ENCODE results near the gene JAGN1. TPM values are rescaled to one million over a fixed set of nuclear protein-coding genes. Genes with fewer than 3 reads are reported as not detected.

Gene JAGN1
- total RNA-seq, 2 experiments from 2014 or later = 14.4 to 15.1 TPM

- no peak overlapping the region for H3K27ac ChIP-seq (ENCODE audit: low read depth in 1 of 2, low read length in 2 of 2)
- Mint-ChIP-seq H3K27ac (no peak overlapping the region), H3K4me1 (ENCODE audit: low read depth) (peaks cover 22% of the 10 kb centered on the region), H3K9me3 (no peaks in the 10 kb centered on the region), H3K27me3 (no peaks in the 10 kb centered on the region), H3K36me3 (ENCODE audit: low read depth) (no peaks in the 10 kb centered on the region), H3K4me3 (no peak overlapping the region)
- no peak for DNase-seq
- no peaks in the 10 kb centered on the region for H3K27me3 ChIP-seq (ENCODE audit: control insufficient read depth in 1 of 2, insufficient read depth in 2 of 2, low read length in 2 of 2)
- H3K4me1 ChIP-seq (ENCODE audit: insufficient read depth, low read length) = peaks cover 25% of the 10 kb centered on the region
- CTCF ChIA-PET = interaction anchor here (1.3 kb wide), 1 partner anchor 11 kb away, joined by 3 read pairs; no protein-coding TSS in a partner anchor
- TF ChIP-seq CTCF (IDR thresholded peaks at IDR 0.05) = no peak
- no peaks in the 10 kb centered on the region for H3K9me3 ChIP-seq (ENCODE audit: control insufficient read depth in 1 of 2, insufficient read depth in 1 of 2, low read length in 2 of 2)
- no peak overlapping the region for H3K4me3 ChIP-seq (ENCODE audit: low read length)
- ATAC-seq (ENCODE audit: poor library complexity) = no peak
- intact Hi-C loops (cut with DNase I, micrococcal nuclease) = no loop called here
- H3K36me3 ChIP-seq (ENCODE audit: insufficient read depth, low read length) = no peaks in the 10 kb centered on the region
- POLR2A ChIA-PET = no interaction called here
Measured at GRCh38 chr3:9903904-9904303, 13.5 kb downstream of the JAGN1 start.

GRCh38 chr3:9906480-9906879 lies 16.1 kb downstream of the JAGN1 start:
- H3K27me3 ChIP-seq (ENCODE audit: control insufficient read depth in 1 of 2, insufficient read depth in 2 of 2, low read length in 2 of 2) = no peaks in the 10 kb centered on the region
- no peak for ATAC-seq (ENCODE audit: poor library complexity)
- no peak overlapping the region for H3K27ac Mint-ChIP-seq

GRCh38 chr3:9908286-9908685 lies 17.9 kb downstream of the JAGN1 start:
- Mint-ChIP-seq H3K27ac (no peak overlapping the region), H3K27me3 (no peaks in the 10 kb centered on the region), H3K9me3 (no peaks in the 10 kb centered on the region), H3K4me3 (no peak overlapping the region), H3K36me3 (ENCODE audit: low read depth) (no peaks in the 10 kb centered on the region), H3K4me1 (ENCODE audit: low read depth) (peaks cover 14% of the 10 kb centered on the region)
- Histone ChIP-seq H3K9me3 (ENCODE audit: control insufficient read depth in 1 of 2, insufficient read depth in 1 of 2, low read length in 2 of 2) (no peaks in the 10 kb centered on the region), H3K27ac (ENCODE audit: low read depth in 1 of 2, low read length in 2 of 2) (no peak overlapping the region), H3K27me3 (ENCODE audit: control insufficient read depth in 1 of 2, insufficient read depth in 2 of 2, low read length in 2 of 2) (no peaks in the 10 kb centered on the region), H3K36me3 (ENCODE audit: insufficient read depth, low read length) (no peaks in the 10 kb centered on the region), H3K4me1 (ENCODE audit: insufficient read depth, low read length) (peaks cover 20% of the 10 kb centered on the region), H3K4me3 (ENCODE audit: low read length) (no peak overlapping the region)
- ChIA-PET CTCF (no interaction called here), POLR2A (interaction anchor here (1.9 kb wide), 1 partner anchor 17 kb away, joined by 6 read pairs; no protein-coding TSS in a partner anchor)
- intact Hi-C loops (cut with DNase I, micrococcal nuclease) = no loop called here
- ATAC-seq (ENCODE audit: poor library complexity) = no peak
- TF ChIP-seq CTCF (IDR thresholded peaks at IDR 0.05) = no peak
- no peak for DNase-seq

More at GRCh38 chr3:9906480-9906879, 16.1 kb downstream of the JAGN1 start:
- no peaks in the 10 kb centered on the region for H3K36me3 ChIP-seq (ENCODE audit: insufficient read depth, low read length)
- peaks cover 22% of the 10 kb centered on the region for H3K4me1 Mint-ChIP-seq (ENCODE audit: low read depth)
- POLR2A ChIA-PET = interaction anchor here (1.9 kb wide), 1 partner anchor 15 kb away, joined by 6 read pairs; no protein-coding TSS in a partner anchor
- peaks cover 27% of the 10 kb centered on the region for H3K4me1 ChIP-seq (ENCODE audit: insufficient read depth, low read length)
- no peak for TF ChIP-seq CTCF (IDR thresholded peaks at IDR 0.05)
- no peak overlapping the region for H3K4me3 ChIP-seq (ENCODE audit: low read length)
- no peaks in the 10 kb centered on the region for H3K9me3 ChIP-seq (ENCODE audit: control insufficient read depth in 1 of 2, insufficient read depth in 1 of 2, low read length in 2 of 2)
- CTCF ChIA-PET = no interaction called here
- H3K27ac ChIP-seq (ENCODE audit: low read depth in 1 of 2, low read length in 2 of 2) = no peak overlapping the region
- H3K9me3 Mint-ChIP-seq = no peaks in the 10 kb centered on the region
- no peak overlapping the region for H3K4me3 Mint-ChIP-seq
- H3K36me3 Mint-ChIP-seq (ENCODE audit: low read depth) = no peaks in the 10 kb centered on the region
- intact Hi-C loops (cut with DNase I, micrococcal nuclease) = no loop called here
- no peak for DNase-seq
- H3K27me3 Mint-ChIP-seq = no peaks in the 10 kb centered on the region

Data from CD4-positive, alpha-beta T cell (primary cell).